ENCODE measurements around the gene STAU1. TPM values are rescaled to one million over a fixed set of nuclear protein-coding genes. Genes with fewer than 3 reads are reported as not detected.

STAU1 gene
- polyA plus RNA-seq, 1 of the 3 experiments (the other 2 are of a cell fraction) = 48.2 TPM

DNA sequence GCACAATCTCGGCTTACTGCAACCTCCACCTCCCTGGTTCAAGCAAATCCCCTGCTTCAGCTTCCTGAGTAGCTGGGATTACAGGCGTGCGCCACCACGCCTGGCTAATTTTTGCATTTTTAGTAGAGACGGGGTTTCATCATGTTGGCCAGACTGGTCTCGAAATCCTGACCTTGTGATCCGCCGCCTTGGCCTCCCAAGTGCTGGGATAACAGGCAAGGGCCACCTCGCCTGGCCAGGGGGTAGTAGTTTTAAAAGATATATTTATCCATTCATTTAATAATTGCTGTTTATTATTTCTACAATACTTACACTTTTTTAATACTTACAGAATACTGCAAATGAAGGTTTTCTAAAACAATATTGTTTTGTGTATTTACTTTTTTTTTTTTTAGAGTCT is 15.6 kb upstream of the STAU1 start:
- Histone ChIP-seq H3K4me1 (ENCODE audit: control insufficient read depth in 1 of 2, insufficient read depth in 2 of 2, low read depth in 1 of 2, low read length in 1 of 2) (no peaks in the 10 kb centered on the region), H3K27ac (ENCODE audit: low read depth in 2 of 2, low read length in 1 of 2) (no peak overlapping the region), H3F3A (replicated peaks; ENCODE audit: insufficient read depth) (no peaks in the 10 kb centered on the region), H3K36me3 (replicated peaks in 1 of 2; ENCODE audit: control insufficient read depth in 1 of 2, insufficient read depth in 2 of 2, low read length in 1 of 2) (no peaks in the 10 kb centered on the region), H4K20me1 (ENCODE audit: insufficient read depth) (no peaks in the 10 kb centered on the region), H3K4me3 (ENCODE audit: low read depth in 2 of 2, low read length in 1 of 2) (no peak overlapping the region), H3K79me2 (ENCODE audit: insufficient read depth) (no peaks in the 10 kb centered on the region), H3K9me3 (no peaks in the 10 kb centered on the region), H3K9ac (no peak overlapping the region), H3K27me3 (ENCODE audit: insufficient read depth) (no peaks in the 10 kb centered on the region), H2AFZ (ENCODE audit: low read depth) (no peak overlapping the region), H3K4me2 (no peak overlapping the region), H3K9me2 (no peaks in the 10 kb centered on the region)
- ChIA-PET POLR2A (no interaction called here), CTCF (interaction anchor here (2.9 kb wide), 1 partner anchor 13 kb away, joined by 12 read pairs; no protein-coding TSS in a partner anchor)
- DNase-seq = no peak
- WGBS (ENCODE audit: low lambda C conversion rate) = 55% methylated on average over 9 of the region's 9 CpGs
- TF ChIP-seq JUND (IDR thresholded peaks at IDR 0.05) = no peak
- no peak for TF ChIP-seq NRF1 (IDR thresholded peaks at IDR 0.05; ENCODE audit: low read depth, low read length)
- no peak for TF ChIP-seq RXRA (IDR thresholded peaks at IDR 0.05; ENCODE audit: borderline replicate concordance, low read depth)
- TF ChIP-seq TCF12 (IDR thresholded peaks at IDR 0.05) = no peak
- TF ChIP-seq, protein P1, sequence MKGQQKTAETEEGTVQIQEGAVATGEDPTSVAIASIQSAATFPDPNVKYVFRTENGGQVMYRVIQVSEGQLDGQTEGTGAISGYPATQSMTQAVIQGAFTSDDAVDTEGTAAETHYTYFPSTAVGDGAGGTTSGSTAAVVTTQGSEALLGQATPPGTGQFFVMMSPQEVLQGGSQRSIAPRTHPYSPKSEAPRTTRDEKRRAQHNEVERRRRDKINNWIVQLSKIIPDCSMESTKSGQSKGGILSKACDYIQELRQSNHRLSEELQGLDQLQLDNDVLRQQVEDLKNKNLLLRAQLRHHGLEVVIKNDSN (IDR thresholded peaks at IDR 0.05; ENCODE audit: borderline replicate concordance, low read depth) = no peak
- TF ChIP-seq, protein P2, sequence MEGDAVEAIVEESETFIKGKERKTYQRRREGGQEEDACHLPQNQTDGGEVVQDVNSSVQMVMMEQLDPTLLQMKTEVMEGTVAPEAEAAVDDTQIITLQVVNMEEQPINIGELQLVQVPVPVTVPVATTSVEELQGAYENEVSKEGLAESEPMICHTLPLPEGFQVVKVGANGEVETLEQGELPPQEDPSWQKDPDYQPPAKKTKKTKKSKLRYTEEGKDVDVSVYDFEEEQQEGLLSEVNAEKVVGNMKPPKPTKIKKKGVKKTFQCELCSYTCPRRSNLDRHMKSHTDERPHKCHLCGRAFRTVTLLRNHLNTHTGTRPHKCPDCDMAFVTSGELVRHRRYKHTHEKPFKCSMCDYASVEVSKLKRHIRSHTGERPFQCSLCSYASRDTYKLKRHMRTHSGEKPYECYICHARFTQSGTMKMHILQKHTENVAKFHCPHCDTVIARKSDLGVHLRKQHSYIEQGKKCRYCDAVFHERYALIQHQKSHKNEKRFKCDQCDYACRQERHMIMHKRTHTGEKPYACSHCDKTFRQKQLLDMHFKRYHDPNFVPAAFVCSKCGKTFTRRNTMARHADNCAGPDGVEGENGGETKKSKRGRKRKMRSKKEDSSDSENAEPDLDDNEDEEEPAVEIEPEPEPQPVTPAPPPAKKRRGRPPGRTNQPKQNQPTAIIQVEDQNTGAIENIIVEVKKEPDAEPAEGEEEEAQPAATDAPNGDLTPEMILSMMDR (IDR thresholded peaks at IDR 0.05) = no peak
- TF ChIP-seq, protein P3, sequence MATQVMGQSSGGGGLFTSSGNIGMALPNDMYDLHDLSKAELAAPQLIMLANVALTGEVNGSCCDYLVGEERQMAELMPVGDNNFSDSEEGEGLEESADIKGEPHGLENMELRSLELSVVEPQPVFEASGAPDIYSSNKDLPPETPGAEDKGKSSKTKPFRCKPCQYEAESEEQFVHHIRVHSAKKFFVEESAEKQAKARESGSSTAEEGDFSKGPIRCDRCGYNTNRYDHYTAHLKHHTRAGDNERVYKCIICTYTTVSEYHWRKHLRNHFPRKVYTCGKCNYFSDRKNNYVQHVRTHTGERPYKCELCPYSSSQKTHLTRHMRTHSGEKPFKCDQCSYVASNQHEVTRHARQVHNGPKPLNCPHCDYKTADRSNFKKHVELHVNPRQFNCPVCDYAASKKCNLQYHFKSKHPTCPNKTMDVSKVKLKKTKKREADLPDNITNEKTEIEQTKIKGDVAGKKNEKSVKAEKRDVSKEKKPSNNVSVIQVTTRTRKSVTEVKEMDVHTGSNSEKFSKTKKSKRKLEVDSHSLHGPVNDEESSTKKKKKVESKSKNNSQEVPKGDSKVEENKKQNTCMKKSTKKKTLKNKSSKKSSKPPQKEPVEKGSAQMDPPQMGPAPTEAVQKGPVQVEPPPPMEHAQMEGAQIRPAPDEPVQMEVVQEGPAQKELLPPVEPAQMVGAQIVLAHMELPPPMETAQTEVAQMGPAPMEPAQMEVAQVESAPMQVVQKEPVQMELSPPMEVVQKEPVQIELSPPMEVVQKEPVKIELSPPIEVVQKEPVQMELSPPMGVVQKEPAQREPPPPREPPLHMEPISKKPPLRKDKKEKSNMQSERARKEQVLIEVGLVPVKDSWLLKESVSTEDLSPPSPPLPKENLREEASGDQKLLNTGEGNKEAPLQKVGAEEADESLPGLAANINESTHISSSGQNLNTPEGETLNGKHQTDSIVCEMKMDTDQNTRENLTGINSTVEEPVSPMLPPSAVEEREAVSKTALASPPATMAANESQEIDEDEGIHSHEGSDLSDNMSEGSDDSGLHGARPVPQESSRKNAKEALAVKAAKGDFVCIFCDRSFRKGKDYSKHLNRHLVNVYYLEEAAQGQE (IDR thresholded peaks at IDR 0.05; ENCODE audit: low read depth, low read length) = no peak
- no peak for TF ChIP-seq RFX5 (IDR thresholded peaks at IDR 0.05; ENCODE audit: low read length)
- no peak for TF ChIP-seq GATA2 (CRISPR knock-in tag; IDR thresholded peaks at IDR 0.05)
- TF ChIP-seq MEF2A (IDR thresholded peaks at IDR 0.05; ENCODE audit: borderline replicate concordance, low read depth) = no peak

DNA sequence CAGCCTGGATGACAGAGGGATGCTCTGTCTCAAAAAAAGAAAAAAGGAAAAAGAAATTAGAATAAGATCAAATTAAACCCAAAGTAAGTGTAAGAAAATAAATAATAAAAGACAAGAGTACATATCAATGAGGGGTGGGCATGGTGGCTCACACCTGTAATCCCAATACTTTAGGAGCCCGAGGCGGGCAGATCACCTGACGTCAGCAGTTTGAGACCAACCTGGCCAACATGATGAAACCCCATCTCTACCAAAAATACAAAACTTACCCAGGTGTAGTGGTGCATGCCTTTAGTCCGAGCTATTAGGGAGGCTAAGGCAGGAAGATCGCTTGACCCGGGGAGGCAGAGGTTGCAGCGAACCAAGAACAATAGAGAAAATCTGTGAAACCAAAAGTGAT is 14.9 kb upstream of the STAU1 start:
- DNase-seq = no peak
- 85% methylated on average over 7 of the region's 7 CpGs for WGBS (ENCODE audit: low lambda C conversion rate)
- Histone ChIP-seq H3K4me1 (ENCODE audit: control insufficient read depth in 1 of 2, insufficient read depth in 2 of 2, low read depth in 1 of 2, low read length in 1 of 2) (no peaks in the 10 kb centered on the region), H3K27ac (ENCODE audit: low read depth in 2 of 2, low read length in 1 of 2) (no peak overlapping the region), H3K9me3 (no peaks in the 10 kb centered on the region), H4K20me1 (ENCODE audit: insufficient read depth) (no peaks in the 10 kb centered on the region), H2AFZ (ENCODE audit: low read depth) (no peak overlapping the region), H3K9me2 (no peaks in the 10 kb centered on the region), H3K79me2 (ENCODE audit: insufficient read depth) (no peaks in the 10 kb centered on the region), H3K27me3 (ENCODE audit: insufficient read depth) (no peaks in the 10 kb centered on the region), H3K4me2 (no peak overlapping the region), H3K9ac (no peak overlapping the region), H3F3A (replicated peaks; ENCODE audit: insufficient read depth) (no peaks in the 10 kb centered on the region), H3K4me3 (ENCODE audit: low read depth in 2 of 2, low read length in 1 of 2) (no peak overlapping the region), H3K36me3 (replicated peaks in 1 of 2; ENCODE audit: control insufficient read depth in 1 of 2, insufficient read depth in 2 of 2, low read length in 1 of 2) (no peaks in the 10 kb centered on the region)
- ChIA-PET CTCF (interaction anchor here (0.6 to 2.9 kb wide), 2 partner anchors 14 to 88 kb away, joined by 3 to 12 read pairs; no protein-coding TSS in a partner anchor), POLR2A (no interaction called here)
- TF ChIP-seq, protein P2 (IDR thresholded peaks at IDR 0.05) = no peak
- TF ChIP-seq FOXJ3 (CRISPR knock-in tag; IDR thresholded peaks at IDR 0.05) = no peak
- TF ChIP-seq, protein P4, sequence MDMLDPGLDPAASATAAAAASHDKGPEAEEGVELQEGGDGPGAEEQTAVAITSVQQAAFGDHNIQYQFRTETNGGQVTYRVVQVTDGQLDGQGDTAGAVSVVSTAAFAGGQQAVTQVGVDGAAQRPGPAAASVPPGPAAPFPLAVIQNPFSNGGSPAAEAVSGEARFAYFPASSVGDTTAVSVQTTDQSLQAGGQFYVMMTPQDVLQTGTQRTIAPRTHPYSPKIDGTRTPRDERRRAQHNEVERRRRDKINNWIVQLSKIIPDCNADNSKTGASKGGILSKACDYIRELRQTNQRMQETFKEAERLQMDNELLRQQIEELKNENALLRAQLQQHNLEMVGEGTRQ (IDR thresholded peaks at IDR 0.05; ENCODE audit: borderline replicate concordance, low read depth, low read length) = no peak
- no peak for TF ChIP-seq SIN3A (IDR thresholded peaks at IDR 0.05; ENCODE audit: borderline replicate concordance, low read depth, low read length)
- no peak for TF ChIP-seq CHD2 (IDR thresholded peaks at IDR 0.05; ENCODE audit: low read length, partially characterized antibody)
- TF ChIP-seq GABPA (IDR thresholded peaks at IDR 0.05; ENCODE audit: low read depth) = no peak
- TF ChIP-seq RFX5 (IDR thresholded peaks at IDR 0.05; ENCODE audit: low read length) = no peak
- TF ChIP-seq, protein P1 (IDR thresholded peaks at IDR 0.05; ENCODE audit: borderline replicate concordance, low read depth) = no peak
- TF ChIP-seq FOXM1 (IDR thresholded peaks at IDR 0.05; ENCODE audit: low read depth) = no peak
